ENCODE results near the gene CACNA1C.

Gene CACNA1C

GRCh38 chr12:2613326-2614073 lies 560.7 kb downstream of the CACNA1C start:
- DNase-seq (ENCODE audit: low read depth): peak; percentile 22
- no peak overlapping the region for H3K4me3 ChIP-seq (ENCODE audit: low read depth, low read length)
- TF ChIP-seq MYC (IDR thresholded peaks at IDR 0.05; ENCODE audit: low read depth, low read length) (no peak), POLR2A (IDR thresholded peaks at IDR 0.05; ENCODE audit: extremely low read depth, insufficient read length) (no peak), MAX (IDR thresholded peaks at IDR 0.05; ENCODE audit: low read depth, low read length) (no peak), CTCF (IDR thresholded peaks at IDR 0.05; ENCODE audit: low read depth, low read length) (no peak)

- DNase-seq (ENCODE audit: low read depth): no peak
- TF ChIP-seq MAX (IDR thresholded peaks at IDR 0.05; ENCODE audit: low read depth, low read length) (no peak), MYC (IDR thresholded peaks at IDR 0.05; ENCODE audit: low read depth, low read length) (no peak), POLR2A (IDR thresholded peaks at IDR 0.05; ENCODE audit: extremely low read depth, insufficient read length) (no peak), CTCF (IDR thresholded peaks at IDR 0.05; ENCODE audit: low read depth, low read length) (no peak)
- H3K4me3 ChIP-seq (ENCODE audit: low read depth, low read length): no peak overlapping the region
Observed at GRCh38 chr12:2614341-2614740, 561.6 kb downstream of the CACNA1C start.

- TF ChIP-seq MAX (IDR thresholded peaks at IDR 0.05; ENCODE audit: low read depth, low read length) (no peak), MYC (IDR thresholded peaks at IDR 0.05; ENCODE audit: low read depth, low read length) (no peak), POLR2A (IDR thresholded peaks at IDR 0.05; ENCODE audit: extremely low read depth, insufficient read length) (no peak), CTCF (IDR thresholded peaks at IDR 0.05; ENCODE audit: low read depth, low read length) (no peak)
- no peak for DNase-seq (ENCODE audit: low read depth)
- H3K4me3 ChIP-seq (ENCODE audit: low read depth, low read length): no peak overlapping the region
Observed at GRCh38 chr12:2615665-2616402, 563.0 kb downstream of the CACNA1C start.

- no peak for DNase-seq (ENCODE audit: low read depth)
- no peak for TF ChIP-seq CTCF (IDR thresholded peaks at IDR 0.05; ENCODE audit: low read depth, low read length)
- TF ChIP-seq MYC (IDR thresholded peaks at IDR 0.05; ENCODE audit: low read depth, low read length): no peak
- TF ChIP-seq POLR2A (IDR thresholded peaks at IDR 0.05; ENCODE audit: extremely low read depth, insufficient read length): no peak
- no peak for TF ChIP-seq MAX (IDR thresholded peaks at IDR 0.05; ENCODE audit: low read depth, low read length)
- H3K4me3 ChIP-seq (ENCODE audit: low read depth, low read length): no peak overlapping the region
Observed at GRCh38 chr12:2616763-2617162, 564.0 kb downstream of the CACNA1C start.

- DNase-seq (ENCODE audit: low read depth): no peak
- H3K4me3 ChIP-seq (ENCODE audit: low read depth, low read length): no peak overlapping the region
- TF ChIP-seq MYC (IDR thresholded peaks at IDR 0.05; ENCODE audit: low read depth, low read length) (no peak), CTCF (IDR thresholded peaks at IDR 0.05; ENCODE audit: low read depth, low read length) (no peak), MAX (IDR thresholded peaks at IDR 0.05; ENCODE audit: low read depth, low read length) (no peak), POLR2A (IDR thresholded peaks at IDR 0.05; ENCODE audit: extremely low read depth, insufficient read length) (no peak)
Observed at GRCh38 chr12:2617365-2617764, 564.6 kb downstream of the CACNA1C start.
